Measurements from ENCODE around the gene BMP10.
"Not testable (repeated sequence)": the region's sequence is repeated elsewhere in the genome, so short reads cannot be mapped to it uniquely, and the experiment has no call there.

Gene BMP10

DNA sequence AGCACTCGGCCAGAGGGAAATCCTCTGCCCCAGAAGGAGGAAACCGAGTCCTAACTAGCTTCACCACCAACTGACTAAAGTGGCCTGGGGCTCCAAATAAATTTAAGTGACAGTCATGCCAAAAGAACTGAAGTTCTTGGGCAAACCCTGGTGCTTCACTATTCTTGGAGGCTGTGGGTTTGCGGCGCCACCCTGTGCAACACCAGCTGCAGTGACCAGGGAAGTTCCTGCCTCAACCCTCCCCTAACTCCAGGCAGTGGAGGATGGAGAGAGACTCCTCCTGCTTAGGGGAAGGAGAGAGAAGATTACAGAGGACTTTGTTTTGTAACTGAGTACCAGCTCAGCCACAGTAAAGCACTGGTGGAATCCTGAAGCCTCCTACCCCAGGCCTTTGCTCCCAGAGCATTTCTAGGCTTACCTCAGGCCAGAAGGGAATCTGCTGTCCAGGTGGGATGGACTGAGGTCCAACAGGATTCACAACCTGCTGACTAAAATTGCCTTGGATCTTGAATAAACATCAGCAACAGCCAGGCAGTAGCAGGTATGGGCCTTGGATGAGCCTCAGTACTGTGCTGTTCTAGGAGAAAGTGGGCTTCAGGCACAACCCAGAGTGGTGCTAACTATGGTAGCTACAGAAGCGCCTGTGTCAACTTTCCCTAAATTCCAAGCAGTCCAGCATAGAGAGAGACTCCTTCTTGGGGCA lies 29.4 kb upstream of the BMP10 start:
- no peak for DNase-seq (ENCODE audit: low read depth in 2 of 2)
- TF ChIP-seq, protein P1, sequence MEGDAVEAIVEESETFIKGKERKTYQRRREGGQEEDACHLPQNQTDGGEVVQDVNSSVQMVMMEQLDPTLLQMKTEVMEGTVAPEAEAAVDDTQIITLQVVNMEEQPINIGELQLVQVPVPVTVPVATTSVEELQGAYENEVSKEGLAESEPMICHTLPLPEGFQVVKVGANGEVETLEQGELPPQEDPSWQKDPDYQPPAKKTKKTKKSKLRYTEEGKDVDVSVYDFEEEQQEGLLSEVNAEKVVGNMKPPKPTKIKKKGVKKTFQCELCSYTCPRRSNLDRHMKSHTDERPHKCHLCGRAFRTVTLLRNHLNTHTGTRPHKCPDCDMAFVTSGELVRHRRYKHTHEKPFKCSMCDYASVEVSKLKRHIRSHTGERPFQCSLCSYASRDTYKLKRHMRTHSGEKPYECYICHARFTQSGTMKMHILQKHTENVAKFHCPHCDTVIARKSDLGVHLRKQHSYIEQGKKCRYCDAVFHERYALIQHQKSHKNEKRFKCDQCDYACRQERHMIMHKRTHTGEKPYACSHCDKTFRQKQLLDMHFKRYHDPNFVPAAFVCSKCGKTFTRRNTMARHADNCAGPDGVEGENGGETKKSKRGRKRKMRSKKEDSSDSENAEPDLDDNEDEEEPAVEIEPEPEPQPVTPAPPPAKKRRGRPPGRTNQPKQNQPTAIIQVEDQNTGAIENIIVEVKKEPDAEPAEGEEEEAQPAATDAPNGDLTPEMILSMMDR (IDR thresholded peaks at IDR 0.05; ENCODE audit: low read depth, low read length): no peak
- no peak overlapping the region for H3K4me3 ChIP-seq (replicated peaks in 1 of 2; ENCODE audit: low read depth in 2 of 2, low read length in 2 of 2)

DNA sequence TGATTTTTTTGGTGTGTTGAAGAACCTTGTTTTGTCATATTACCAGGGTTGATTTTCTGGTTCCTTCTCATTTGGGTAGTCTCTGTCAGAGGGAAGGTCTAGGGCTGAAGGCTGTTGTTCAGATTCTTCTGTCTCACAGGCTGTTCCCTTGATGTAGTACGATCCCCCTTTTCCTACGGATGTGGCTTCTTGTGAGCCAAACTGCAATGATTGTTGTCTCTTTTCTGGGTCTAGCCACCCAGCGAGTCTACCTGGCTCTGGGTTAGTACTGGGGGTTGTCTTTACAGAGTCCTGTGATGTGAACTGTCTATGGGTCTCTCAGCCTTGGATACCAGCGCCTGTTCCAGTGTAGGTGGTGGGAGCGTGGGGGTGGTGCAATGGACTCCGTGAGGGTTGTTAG lies 24.8 kb upstream of the BMP10 start:
- H3K4me3 ChIP-seq (replicated peaks in 1 of 2; ENCODE audit: low read depth in 2 of 2, low read length in 2 of 2); DNase-seq (ENCODE audit: low read depth in 2 of 2): not testable (repeated sequence)

DNA sequence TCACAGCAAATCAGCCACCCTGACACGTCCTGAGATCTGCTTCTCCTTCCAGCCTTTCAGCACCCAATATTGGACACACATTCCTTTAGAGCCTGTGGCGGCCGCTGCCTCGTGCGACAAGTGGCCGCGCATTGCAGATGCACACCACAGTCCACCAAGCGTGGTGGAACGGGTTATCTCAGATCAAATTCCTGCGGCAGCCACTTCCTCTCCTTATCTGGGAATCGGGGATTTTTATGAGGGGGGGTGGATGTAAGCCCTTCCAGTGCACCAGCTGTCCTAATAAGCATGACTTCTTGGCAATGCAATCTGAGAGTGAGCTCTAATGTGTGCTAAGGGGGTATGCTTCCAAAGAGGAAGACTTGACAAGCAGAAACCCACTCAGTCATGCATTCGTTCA lies 18.3 kb upstream of the BMP10 start:
- peak; percentile 10 to 41 for DNase-seq (ENCODE audit: low read depth in 2 of 2)
- TF ChIP-seq, protein P1 (IDR thresholded peaks at IDR 0.05; ENCODE audit: low read depth, low read length): no peak
- no peak overlapping the region for H3K4me3 ChIP-seq (replicated peaks in 1 of 2; ENCODE audit: low read depth in 2 of 2, low read length in 2 of 2)

DNA sequence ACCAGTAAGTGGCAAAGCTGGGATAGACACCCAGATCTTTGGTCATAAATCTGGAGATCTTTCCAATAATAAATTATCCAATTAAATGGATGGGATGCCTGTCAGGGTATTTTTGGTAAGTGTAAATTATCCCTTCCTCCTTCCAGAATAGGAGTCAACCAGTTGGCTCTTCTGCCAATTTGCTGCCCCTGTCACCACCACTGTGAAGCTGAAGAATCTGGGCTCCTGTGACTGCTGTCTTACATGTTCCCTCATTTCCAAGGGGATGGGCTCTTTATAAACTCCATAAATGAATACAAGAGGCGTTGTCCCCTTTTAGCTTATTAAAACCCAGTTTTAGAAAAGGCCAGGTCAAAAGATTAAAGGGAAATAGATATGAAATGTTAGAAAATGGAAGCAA lies 17.8 kb upstream of the BMP10 start:
- no peak for DNase-seq (ENCODE audit: low read depth in 2 of 2)
- H3K4me3 ChIP-seq (replicated peaks in 1 of 2; ENCODE audit: low read depth in 2 of 2, low read length in 2 of 2): no peak overlapping the region
- TF ChIP-seq, protein P1 (IDR thresholded peaks at IDR 0.05; ENCODE audit: low read depth, low read length): no peak

DNA sequence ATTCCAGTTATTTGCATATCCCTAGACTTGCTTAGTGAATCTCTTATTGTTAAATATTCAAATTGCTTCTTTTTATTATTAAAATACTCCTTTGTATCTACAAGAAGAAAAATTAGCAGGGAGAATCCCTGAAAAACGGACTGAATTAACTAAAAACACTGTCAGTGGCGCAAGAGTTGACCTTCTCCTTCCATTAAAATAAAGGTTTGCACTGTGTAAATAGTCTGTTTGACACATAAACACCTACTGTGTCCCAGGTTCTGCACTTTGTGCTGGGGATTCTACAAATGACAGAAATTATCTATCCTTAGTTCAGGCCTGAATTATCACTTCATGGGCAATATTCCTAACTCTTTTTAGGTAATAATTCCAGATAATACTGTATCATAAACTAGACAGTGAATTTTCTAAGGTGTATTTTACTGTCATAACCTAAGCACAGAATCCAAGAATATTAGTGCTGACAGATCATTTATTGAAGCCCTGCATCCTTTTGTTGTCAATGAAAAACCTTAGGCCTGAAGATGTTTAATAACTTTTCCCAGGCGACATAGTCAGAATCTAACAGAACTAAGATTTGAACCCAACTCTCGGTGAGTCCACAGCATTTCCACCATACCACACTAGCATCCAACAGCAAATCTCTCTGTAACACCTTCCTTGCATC lies 17.0 kb upstream of the BMP10 start:
- TF ChIP-seq, protein P1 (IDR thresholded peaks at IDR 0.05; ENCODE audit: low read depth, low read length): no peak
- DNase-seq (ENCODE audit: low read depth in 2 of 2): no peak

DNA sequence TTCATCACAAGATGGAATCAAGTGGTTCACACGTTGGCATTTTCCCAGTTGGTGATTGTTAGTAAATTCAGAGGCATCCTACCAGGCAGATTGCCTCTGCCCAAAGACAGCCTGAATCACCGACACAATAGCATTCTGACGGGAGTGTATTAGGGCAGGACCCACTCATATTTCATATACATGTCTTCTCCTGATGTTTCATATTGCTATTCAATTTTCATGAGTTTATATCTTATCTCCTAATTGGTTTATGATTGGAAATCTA lies 14.5 kb upstream of the BMP10 start:
- TF ChIP-seq, protein P1 (IDR thresholded peaks at IDR 0.05; ENCODE audit: low read depth, low read length): no peak
- H3K4me3 ChIP-seq (replicated peaks in 1 of 2; ENCODE audit: low read depth in 2 of 2, low read length in 2 of 2): no peak overlapping the region
- no peak for DNase-seq (ENCODE audit: low read depth in 2 of 2)

More for the DNA sequence above, 17.0 kb upstream of the BMP10 start:
- H3K4me3 ChIP-seq (replicated peaks in 1 of 2; ENCODE audit: low read depth in 2 of 2, low read length in 2 of 2): no peak overlapping the region

DNA sequence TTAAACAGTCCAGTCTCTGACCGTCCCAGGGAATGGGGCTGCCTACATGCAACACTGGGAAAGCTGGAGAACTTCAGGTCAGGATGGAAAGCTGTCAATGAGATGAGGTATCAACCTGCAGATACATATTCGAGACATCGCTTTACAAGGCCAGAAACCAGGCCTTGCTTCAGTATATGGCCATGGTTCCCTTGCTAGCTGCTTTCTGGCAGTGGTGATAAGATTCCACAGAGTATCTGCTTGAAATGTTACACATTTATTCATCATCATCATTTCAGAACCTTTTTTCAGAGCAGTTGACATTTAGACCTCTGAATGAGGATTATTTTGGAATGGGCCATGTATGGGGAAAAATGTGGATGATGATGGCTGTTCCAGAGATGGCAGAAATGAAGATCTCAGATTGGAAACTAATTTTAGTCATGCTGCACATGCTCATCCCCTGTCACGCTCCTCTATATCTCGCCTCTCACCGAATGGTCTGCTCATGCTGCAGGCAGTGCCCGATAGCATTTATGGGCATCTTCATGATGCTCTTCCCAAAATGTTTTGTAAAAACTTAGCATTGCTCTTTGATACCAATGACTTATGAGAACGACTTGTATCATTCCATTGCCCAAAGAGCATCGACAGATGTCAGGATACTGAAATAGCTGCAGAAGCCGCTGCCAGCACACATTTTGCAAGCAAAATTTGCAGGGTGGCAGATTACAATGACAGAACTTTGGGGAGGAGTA lies 14.0 kb upstream of the BMP10 start:
- H3K4me3 ChIP-seq (replicated peaks in 1 of 2; ENCODE audit: low read depth in 2 of 2, low read length in 2 of 2): no peak overlapping the region
- DNase-seq (ENCODE audit: low read depth in 2 of 2): no peak
- TF ChIP-seq, protein P1 (IDR thresholded peaks at IDR 0.05; ENCODE audit: low read depth, low read length): no peak
